AG10803 (cell line): ENCODE results near the gene DDX3X.
A peak's percentile ranks its signal among the peaks of the same experiment; 100 is the strongest.

Source experiments
- DNase-seq: peaks from one replicate; pipeline ENCODE4 v3.0.0; 2010; ENCODE audit warnings: low read depth
- H3K4me3 ChIP-seq: 2 replicates; pipeline ENCODE4 v1.5.1; 2011; ENCODE audit warnings: mild to moderate bottlenecking, low read length, control low read depth
- CTCF ChIP-seq: conservative IDR thresholded peaks from 2 replicates; pipeline ENCODE4 v1.5.1; 2011; ENCODE audit warnings: mild to moderate bottlenecking, low read length, control low read depth, inconsistent platforms

Gene DDX3X

GRCh38 chrX:41327341-41327740, 6.6 kb upstream of the DDX3X start:
- DNase-seq = no peak
- no peak overlapping the region for H3K4me3 ChIP-seq
- no peak for TF ChIP-seq CTCF

GRCh38 chrX:41329101-41329500, 4.9 kb upstream of the DDX3X start:
- TF ChIP-seq CTCF = no peak
- DNase-seq = no peak
- H3K4me3 ChIP-seq = no peak overlapping the region

GRCh38 chrX:41332005-41332404, 2.0 kb upstream of the DDX3X start:
- TF ChIP-seq CTCF = no peak
- DNase-seq = no peak
- peak overlapping the region; percentile 48 for H3K4me3 ChIP-seq

DNA sequence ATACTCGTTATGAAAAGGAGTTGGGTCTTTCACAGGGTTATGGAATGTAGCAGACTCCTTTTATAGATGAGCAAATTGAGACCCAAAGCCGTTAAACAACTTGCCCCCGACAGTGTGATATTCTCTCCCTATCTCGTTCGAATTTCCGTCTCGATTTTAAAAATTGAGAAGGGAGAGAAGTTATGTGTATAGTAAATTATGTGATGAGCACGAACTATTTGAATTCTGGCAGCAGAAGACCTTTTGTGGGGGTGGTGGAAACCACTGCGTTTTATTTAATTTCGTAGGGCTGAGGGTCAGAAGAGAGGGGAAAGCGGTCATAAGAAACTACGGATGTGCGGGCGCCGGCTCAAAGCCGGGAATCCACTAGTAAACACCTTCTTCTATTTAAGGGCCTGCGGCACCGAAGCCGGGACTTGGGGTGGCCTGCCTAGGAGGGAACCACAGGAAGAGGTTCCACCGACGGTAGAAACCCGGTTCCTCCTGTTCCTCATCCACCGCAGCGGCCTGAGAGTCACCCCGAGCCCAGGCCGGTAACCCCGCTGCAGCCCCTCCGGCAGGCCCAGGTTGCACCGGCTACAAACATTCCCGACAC, 1.5 kb upstream of the DDX3X start:
- DNase-seq = no peak
- peak overlapping the region; percentile 90 for H3K4me3 ChIP-seq
- no peak for TF ChIP-seq CTCF

DNA sequence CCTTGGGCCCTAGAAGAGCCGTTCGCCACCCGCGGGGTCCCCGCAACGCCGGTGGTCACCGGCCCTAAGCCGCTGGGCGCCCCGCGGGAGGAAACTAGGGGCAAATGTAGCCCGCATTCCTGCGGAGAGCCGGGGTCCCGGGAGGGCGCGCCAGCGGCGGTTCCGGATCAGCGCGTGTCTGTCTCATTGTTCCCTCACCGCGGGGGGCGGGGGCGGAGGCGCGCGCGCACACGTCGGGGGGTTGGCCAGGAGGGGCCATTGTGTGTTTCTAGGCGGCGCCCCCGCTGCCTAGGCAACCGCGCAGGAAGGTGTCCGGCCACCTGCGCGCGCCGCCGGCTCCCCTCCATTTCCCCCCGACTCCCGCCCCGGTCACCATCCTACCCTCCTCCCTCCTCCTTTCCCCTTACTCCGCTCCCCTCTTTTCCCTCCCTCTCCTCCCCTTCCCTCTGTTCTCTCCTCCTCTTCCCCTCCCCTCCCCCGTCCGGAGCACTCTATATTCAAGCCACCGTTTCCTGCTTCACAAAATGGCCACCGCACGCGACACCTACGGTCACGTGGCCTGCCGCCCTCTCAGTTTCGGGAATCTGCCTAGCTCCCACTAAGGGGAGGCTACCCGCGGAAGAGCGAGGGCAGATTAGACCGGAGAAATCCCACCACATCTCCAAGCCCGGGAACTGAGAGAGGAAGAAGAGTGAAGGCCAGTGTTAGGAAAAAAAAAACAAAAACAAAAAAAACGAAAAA, 789 bp upstream of the DDX3X start:
- peak overlapping the region; percentile 90 for H3K4me3 ChIP-seq
- TF ChIP-seq CTCF = no peak
- DNase-seq = peak; percentile 76

- TF ChIP-seq CTCF = no peak
- DNase-seq = peak; percentile 64
- peak overlapping the region; percentile 90 for H3K4me3 ChIP-seq
These were observed 618 bp downstream of the DDX3X start for GRCh38 chrX:41334363-41335197.
